HepG2 (cell line): ENCODE measurements around the gene SURF6. TPM values are rescaled to one million over a fixed set of nuclear protein-coding genes. Genes with fewer than 3 reads are reported as not detected.

ENCODE experiments used
- MXD4 ChIP-seq: IDR thresholded peaks from 2 replicates; pipeline ENCODE4 v1.6.1; 2016; ENCODE audit warnings: mild to moderate bottlenecking, missing biosample characterization, missing genetic modification reagents
- NCOR1 ChIP-seq: fragments of 200-600 bp; sonication (generic); IDR thresholded peaks from 2 replicates; pipeline ENCODE4 v1.7.0; 2017; ENCODE audit warnings: antibody characterized with exemption, low read length, borderline replicate concordance
- SKI ChIP-seq: fragments of 450-650 bp; IDR thresholded peaks from one replicate; pipeline ENCODE4 v1.6.1; 2018; ENCODE audit warnings: mild to moderate bottlenecking; ENCODE audit not compliant: partially characterized antibody
- ZBTB2 ChIP-seq: sonication (generic); formaldehyde crosslinking; IDR thresholded peaks from 2 replicates; pipeline ENCODE4 v1.8.0; 2022; ENCODE audit warnings: low read depth, missing genetic modification reagents
- ZNF766 ChIP-seq: sonication (generic); formaldehyde crosslinking; IDR thresholded peaks from 2 replicates; pipeline ENCODE4 v1.5.0; 2020; ENCODE audit warnings: missing genetic modification reagents, borderline replicate concordance
- ZNF788 ChIP-seq: sonication (generic); formaldehyde crosslinking; IDR thresholded peaks from 2 replicates; pipeline ENCODE4 v1.5.0; 2020; ENCODE audit warnings: mild to moderate bottlenecking, missing genetic modification reagents, borderline replicate concordance
- ZSCAN31 ChIP-seq: sonication (generic); formaldehyde crosslinking; IDR thresholded peaks from 2 replicates; pipeline ENCODE4 v1.5.0; 2020; ENCODE audit warnings: low read depth, mild to moderate bottlenecking, missing genetic modification reagents
- polyA plus RNA-seq, 8 experiments: library from polyadenylated mRNA; depleted of rRNA in 3 of 8; stranded (reverse) in 7 of 8; unstranded in 1 of 8; fragments of >200 nt; fragmentation: Illumina TruSeq in 4 of 8; extraction: Trizol in 4 of 8; gene quantifications; 2 replicates each; pipeline versions ENCODE4 v1.2.1 to v1.2.3, GENCODE V29; 2011 to 2016; ENCODE audit warnings: low read depth in 4 of 8, missing spikeins in 1 of 8, mixed read lengths in 1 of 8; ENCODE audit not compliant: insufficient read depth in 1 of 8
- total RNA-seq, 5 experiments: library from RNA; depleted of rRNA; stranded (reverse); fragments of >200 nt; fragmentation: Illumina TruSeq; extraction: Trizol; gene quantifications; 2 replicates each; pipeline ENCODE4 v1.2.3, GENCODE V29; 2016; ENCODE audit warnings: low read depth in 1 of 5
- TF ChIP-seq, protein P1 (sequence below): sonication (generic); formaldehyde crosslinking; IDR thresholded peaks from 2 replicates; pipeline ENCODE4 v1.9.0; 2021; ENCODE audit warnings: missing genetic modification reagents, borderline replicate concordance
- TF ChIP-seq, protein P2 (sequence below): sonication (generic); formaldehyde crosslinking; IDR thresholded peaks from 2 replicates; pipeline ENCODE4 v1.5.0; 2020; ENCODE audit warnings: mild to moderate bottlenecking, missing genetic modification reagents, borderline replicate concordance

The SURF6 gene
- total and polyA plus RNA-seq, 2 of the 13 experiments (the other 11 are each of a cell fraction or from before 2014, with no cell fraction given), result 5.9 to 14.7 TPM

GRCh38 chr9:133375724-133376654 lies 40.0 kb upstream of the SURF6 start, which contains the start of the genes STKLD1 and SURF4 (continued):
- TF ChIP-seq ZBTB2 (CRISPR knock-in tag) (peak; percentile 81), MXD4 (CRISPR knock-in tag) (peak; percentile 56; the same call in 1 of the 2 replicates), NCOR1 (no peak), ZNF766 (CRISPR knock-in tag) (peak; percentile 58; the same call in 1 of the 2 replicates), ZNF788 (peak; percentile 17; the same call in 1 of the 2 replicates), ZSCAN31 (CRISPR knock-in tag) (no peak), SKI (peak; percentile 55)
- TF ChIP-seq, protein P1, sequence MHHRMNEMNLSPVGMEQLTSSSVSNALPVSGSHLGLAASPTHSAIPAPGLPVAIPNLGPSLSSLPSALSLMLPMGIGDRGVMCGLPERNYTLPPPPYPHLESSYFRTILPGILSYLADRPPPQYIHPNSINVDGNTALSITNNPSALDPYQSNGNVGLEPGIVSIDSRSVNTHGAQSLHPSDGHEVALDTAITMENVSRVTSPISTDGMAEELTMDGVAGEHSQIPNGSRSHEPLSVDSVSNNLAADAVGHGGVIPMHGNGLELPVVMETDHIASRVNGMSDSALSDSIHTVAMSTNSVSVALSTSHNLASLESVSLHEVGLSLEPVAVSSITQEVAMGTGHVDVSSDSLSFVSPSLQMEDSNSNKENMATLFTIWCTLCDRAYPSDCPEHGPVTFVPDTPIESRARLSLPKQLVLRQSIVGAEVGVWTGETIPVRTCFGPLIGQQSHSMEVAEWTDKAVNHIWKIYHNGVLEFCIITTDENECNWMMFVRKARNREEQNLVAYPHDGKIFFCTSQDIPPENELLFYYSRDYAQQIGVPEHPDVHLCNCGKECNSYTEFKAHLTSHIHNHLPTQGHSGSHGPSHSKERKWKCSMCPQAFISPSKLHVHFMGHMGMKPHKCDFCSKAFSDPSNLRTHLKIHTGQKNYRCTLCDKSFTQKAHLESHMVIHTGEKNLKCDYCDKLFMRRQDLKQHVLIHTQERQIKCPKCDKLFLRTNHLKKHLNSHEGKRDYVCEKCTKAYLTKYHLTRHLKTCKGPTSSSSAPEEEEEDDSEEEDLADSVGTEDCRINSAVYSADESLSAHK (CRISPR knock-in tag), result no peak
- TF ChIP-seq, protein P2, sequence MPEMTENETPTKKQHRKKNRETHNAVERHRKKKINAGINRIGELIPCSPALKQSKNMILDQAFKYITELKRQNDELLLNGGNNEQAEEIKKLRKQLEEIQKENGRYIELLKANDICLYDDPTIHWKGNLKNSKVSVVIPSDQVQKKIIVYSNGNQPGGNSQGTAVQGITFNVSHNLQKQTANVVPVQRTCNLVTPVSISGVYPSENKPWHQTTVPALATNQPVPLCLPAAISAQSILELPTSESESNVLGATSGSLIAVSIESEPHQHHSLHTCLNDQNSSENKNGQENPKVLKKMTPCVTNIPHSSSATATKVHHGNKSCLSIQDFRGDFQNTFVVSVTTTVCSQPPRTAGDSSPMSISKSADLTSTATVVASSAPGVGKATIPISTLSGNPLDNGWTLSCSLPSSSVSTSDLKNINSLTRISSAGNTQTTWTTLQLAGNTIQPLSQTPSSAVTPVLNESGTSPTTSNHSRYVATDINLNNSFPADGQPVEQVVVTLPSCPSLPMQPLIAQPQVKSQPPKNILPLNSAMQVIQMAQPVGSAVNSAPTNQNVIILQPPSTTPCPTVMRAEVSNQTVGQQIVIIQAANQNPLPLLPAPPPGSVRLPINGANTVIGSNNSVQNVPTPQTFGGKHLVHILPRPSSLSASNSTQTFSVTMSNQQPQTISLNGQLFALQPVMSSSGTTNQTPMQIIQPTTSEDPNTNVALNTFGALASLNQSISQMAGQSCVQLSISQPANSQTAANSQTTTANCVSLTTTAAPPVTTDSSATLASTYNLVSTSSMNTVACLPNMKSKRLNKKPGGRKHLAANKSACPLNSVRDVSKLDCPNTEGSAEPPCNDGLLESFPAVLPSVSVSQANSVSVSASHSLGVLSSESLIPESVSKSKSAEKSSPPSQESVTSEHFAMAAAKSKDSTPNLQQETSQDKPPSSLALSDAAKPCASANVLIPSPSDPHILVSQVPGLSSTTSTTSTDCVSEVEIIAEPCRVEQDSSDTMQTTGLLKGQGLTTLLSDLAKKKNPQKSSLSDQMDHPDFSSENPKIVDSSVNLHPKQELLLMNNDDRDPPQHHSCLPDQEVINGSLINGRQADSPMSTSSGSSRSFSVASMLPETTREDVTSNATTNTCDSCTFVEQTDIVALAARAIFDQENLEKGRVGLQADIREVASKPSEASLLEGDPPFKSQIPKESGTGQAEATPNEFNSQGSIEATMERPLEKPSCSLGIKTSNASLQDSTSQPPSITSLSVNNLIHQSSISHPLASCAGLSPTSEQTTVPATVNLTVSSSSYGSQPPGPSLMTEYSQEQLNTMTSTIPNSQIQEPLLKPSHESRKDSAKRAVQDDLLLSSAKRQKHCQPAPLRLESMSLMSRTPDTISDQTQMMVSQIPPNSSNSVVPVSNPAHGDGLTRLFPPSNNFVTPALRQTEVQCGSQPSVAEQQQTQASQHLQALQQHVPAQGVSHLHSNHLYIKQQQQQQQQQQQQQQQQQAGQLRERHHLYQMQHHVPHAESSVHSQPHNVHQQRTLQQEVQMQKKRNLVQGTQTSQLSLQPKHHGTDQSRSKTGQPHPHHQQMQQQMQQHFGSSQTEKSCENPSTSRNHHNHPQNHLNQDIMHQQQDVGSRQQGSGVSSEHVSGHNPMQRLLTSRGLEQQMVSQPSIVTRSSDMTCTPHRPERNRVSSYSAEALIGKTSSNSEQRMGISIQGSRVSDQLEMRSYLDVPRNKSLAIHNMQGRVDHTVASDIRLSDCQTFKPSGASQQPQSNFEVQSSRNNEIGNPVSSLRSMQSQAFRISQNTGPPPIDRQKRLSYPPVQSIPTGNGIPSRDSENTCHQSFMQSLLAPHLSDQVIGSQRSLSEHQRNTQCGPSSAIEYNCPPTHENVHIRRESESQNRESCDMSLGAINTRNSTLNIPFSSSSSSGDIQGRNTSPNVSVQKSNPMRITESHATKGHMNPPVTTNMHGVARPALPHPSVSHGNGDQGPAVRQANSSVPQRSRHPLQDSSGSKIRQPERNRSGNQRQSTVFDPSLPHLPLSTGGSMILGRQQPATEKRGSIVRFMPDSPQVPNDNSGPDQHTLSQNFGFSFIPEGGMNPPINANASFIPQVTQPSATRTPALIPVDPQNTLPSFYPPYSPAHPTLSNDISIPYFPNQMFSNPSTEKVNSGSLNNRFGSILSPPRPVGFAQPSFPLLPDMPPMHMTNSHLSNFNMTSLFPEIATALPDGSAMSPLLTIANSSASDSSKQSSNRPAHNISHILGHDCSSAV (CRISPR knock-in tag), result no peak
